Measurements from ENCODE around the gene DDX3X. TPM values are rescaled to one million over a fixed set of nuclear protein-coding genes. Genes with fewer than 3 reads are reported as not detected.

The DDX3X gene
- total and polyA plus RNA-seq, 2 experiments from 2014 or later = 124 to 202 TPM

DNA sequence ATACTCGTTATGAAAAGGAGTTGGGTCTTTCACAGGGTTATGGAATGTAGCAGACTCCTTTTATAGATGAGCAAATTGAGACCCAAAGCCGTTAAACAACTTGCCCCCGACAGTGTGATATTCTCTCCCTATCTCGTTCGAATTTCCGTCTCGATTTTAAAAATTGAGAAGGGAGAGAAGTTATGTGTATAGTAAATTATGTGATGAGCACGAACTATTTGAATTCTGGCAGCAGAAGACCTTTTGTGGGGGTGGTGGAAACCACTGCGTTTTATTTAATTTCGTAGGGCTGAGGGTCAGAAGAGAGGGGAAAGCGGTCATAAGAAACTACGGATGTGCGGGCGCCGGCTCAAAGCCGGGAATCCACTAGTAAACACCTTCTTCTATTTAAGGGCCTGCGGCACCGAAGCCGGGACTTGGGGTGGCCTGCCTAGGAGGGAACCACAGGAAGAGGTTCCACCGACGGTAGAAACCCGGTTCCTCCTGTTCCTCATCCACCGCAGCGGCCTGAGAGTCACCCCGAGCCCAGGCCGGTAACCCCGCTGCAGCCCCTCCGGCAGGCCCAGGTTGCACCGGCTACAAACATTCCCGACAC lies 1.5 kb upstream of the DDX3X start:
- 45% methylated on average over 30 of the region's 30 CpGs for WGBS (ENCODE audit: low lambda C conversion rate, missing lambda C conversion rate)
- peak overlapping the region; percentile 34 for H2AFZ ChIP-seq

DNA sequence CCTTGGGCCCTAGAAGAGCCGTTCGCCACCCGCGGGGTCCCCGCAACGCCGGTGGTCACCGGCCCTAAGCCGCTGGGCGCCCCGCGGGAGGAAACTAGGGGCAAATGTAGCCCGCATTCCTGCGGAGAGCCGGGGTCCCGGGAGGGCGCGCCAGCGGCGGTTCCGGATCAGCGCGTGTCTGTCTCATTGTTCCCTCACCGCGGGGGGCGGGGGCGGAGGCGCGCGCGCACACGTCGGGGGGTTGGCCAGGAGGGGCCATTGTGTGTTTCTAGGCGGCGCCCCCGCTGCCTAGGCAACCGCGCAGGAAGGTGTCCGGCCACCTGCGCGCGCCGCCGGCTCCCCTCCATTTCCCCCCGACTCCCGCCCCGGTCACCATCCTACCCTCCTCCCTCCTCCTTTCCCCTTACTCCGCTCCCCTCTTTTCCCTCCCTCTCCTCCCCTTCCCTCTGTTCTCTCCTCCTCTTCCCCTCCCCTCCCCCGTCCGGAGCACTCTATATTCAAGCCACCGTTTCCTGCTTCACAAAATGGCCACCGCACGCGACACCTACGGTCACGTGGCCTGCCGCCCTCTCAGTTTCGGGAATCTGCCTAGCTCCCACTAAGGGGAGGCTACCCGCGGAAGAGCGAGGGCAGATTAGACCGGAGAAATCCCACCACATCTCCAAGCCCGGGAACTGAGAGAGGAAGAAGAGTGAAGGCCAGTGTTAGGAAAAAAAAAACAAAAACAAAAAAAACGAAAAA lies 789 bp upstream of the DDX3X start:
- TF ChIP-seq, protein P1, sequence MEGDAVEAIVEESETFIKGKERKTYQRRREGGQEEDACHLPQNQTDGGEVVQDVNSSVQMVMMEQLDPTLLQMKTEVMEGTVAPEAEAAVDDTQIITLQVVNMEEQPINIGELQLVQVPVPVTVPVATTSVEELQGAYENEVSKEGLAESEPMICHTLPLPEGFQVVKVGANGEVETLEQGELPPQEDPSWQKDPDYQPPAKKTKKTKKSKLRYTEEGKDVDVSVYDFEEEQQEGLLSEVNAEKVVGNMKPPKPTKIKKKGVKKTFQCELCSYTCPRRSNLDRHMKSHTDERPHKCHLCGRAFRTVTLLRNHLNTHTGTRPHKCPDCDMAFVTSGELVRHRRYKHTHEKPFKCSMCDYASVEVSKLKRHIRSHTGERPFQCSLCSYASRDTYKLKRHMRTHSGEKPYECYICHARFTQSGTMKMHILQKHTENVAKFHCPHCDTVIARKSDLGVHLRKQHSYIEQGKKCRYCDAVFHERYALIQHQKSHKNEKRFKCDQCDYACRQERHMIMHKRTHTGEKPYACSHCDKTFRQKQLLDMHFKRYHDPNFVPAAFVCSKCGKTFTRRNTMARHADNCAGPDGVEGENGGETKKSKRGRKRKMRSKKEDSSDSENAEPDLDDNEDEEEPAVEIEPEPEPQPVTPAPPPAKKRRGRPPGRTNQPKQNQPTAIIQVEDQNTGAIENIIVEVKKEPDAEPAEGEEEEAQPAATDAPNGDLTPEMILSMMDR (IDR thresholded peaks at IDR 0.05; ENCODE audit: poor library complexity) = no peak
- TF ChIP-seq EZH2 (IDR thresholded peaks at IDR 0.05; ENCODE audit: borderline replicate concordance) (no peak), EZH2phosphoT487 (IDR thresholded peaks at IDR 0.05; ENCODE audit: low read depth, severe bottlenecking, unreplicated experiment) (no peak)
- H3K36me3 ChIP-seq (replicated peaks; ENCODE audit: insufficient read depth, low read depth) = no peaks in the 10 kb centered on the region
- H3K4me1 ChIP-seq (ENCODE audit: insufficient read depth) = no peaks in the 10 kb centered on the region
- H3K4me3 ChIP-seq = peak overlapping the region; percentile 76
- peak overlapping the region; percentile 72 for H2AFZ ChIP-seq
- no peaks in the 10 kb centered on the region for H3K9me3 ChIP-seq (ENCODE audit: low read depth)
- WGBS (ENCODE audit: low lambda C conversion rate, missing lambda C conversion rate) = 39% methylated on average over 39 of the region's 64 CpGs
- DNase-seq (ENCODE audit: low spot score) = peak; percentile 89
- H4K20me1 ChIP-seq (ENCODE audit: insufficient read depth, poor library complexity, severe bottlenecking) = peaks cover 32% of the 10 kb centered on the region
- peak overlapping the region; percentile 79 for H3K4me2 ChIP-seq
- H3K27me3 ChIP-seq = no peaks in the 10 kb centered on the region
- H3K9me2 ChIP-seq (replicated peaks; ENCODE audit: insufficient read depth) = no peaks in the 10 kb centered on the region
- peak overlapping the region; percentile 99 for H3K27ac ChIP-seq
- H3K79me2 ChIP-seq = peaks cover 41% of the 10 kb centered on the region

More for the DNA sequence above, 1.5 kb upstream of the DDX3X start:
- Histone ChIP-seq H3K79me2 (peaks cover 34% of the 10 kb centered on the region), H3K4me2 (peak overlapping the region; percentile 79), H3K27me3 (no peaks in the 10 kb centered on the region), H4K20me1 (ENCODE audit: insufficient read depth, poor library complexity, severe bottlenecking) (peaks cover 25% of the 10 kb centered on the region), H3K36me3 (replicated peaks; ENCODE audit: insufficient read depth, low read depth) (no peaks in the 10 kb centered on the region), H3K9me3 (ENCODE audit: low read depth) (no peaks in the 10 kb centered on the region), H3K9me2 (replicated peaks; ENCODE audit: insufficient read depth) (no peaks in the 10 kb centered on the region), H3K4me3 (peak overlapping the region; percentile 45), H3K4me1 (ENCODE audit: insufficient read depth) (no peaks in the 10 kb centered on the region), H3K27ac (peak overlapping the region; percentile 99)
- TF ChIP-seq, protein P1 (IDR thresholded peaks at IDR 0.05; ENCODE audit: poor library complexity) = no peak
- TF ChIP-seq EZH2phosphoT487 (IDR thresholded peaks at IDR 0.05; ENCODE audit: low read depth, severe bottlenecking, unreplicated experiment) (no peak), EZH2 (IDR thresholded peaks at IDR 0.05; ENCODE audit: borderline replicate concordance) (no peak)
- peak; percentile 37 for DNase-seq (ENCODE audit: low spot score)

DNA sequence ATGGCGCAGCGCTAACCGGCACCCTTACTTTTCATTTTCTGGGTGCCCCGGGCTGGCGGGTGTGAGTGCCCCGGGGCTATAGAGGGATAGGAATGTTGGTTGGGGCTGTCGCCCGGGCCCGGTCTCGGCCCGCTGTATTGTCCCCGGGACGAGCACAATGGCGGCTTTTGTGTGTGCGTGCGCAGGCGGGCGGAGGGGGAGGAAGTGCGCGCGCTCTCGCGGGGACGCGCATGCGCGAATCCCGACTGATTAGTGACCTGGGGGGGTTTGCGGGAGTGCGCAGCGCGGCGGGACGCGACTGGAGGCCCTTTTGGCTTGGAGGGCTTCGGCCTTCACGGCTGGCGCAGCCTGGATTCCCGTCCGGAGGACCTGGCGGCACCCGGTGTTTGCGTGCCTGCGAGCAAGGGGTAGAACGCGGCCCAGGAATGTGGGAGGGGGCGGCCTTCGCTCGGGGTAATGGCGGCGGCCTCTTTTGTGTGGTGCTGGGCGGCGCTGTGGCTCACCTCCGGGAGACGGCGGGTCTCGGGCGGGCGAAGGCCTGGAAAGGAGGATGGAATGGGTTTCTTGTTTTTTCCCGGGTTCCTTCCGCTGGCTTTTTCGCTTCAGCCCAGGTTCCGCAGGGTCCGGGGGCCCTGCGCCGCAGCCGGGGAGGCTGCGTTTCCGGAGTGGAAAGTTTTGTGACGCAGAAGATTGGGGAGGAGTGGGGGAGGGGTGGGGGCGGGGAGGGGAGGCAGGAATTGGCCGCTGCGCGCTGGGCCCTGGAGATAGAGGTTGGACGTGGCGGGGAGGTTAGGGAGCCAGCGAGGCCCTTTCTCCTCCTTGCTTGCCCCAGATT lies 618 bp downstream of the DDX3X start:
- 40% methylated on average over 58 of the region's 77 CpGs for WGBS (ENCODE audit: low lambda C conversion rate, missing lambda C conversion rate)
- no peaks in the 10 kb centered on the region for H3K9me2 ChIP-seq (replicated peaks; ENCODE audit: insufficient read depth)
- H3K36me3 ChIP-seq (replicated peaks; ENCODE audit: insufficient read depth, low read depth) = no peaks in the 10 kb centered on the region
- H3K79me2 ChIP-seq = peaks cover 55% of the 10 kb centered on the region
- H3K9me3 ChIP-seq (ENCODE audit: low read depth) = no peaks in the 10 kb centered on the region
- H3K4me3 ChIP-seq = peak overlapping the region; percentile 76
- TF ChIP-seq EZH2 (IDR thresholded peaks at IDR 0.05; ENCODE audit: borderline replicate concordance) = no peak
- TF ChIP-seq, protein P1 (IDR thresholded peaks at IDR 0.05; ENCODE audit: poor library complexity) = no peak
- H3K4me2 ChIP-seq = peak overlapping the region; percentile 85
- peak overlapping the region; percentile 99 for H3K27ac ChIP-seq
- peak; percentile 86 for DNase-seq (ENCODE audit: low spot score)
- peaks cover 46% of the 10 kb centered on the region for H4K20me1 ChIP-seq (ENCODE audit: insufficient read depth, poor library complexity, severe bottlenecking)
- H3K27me3 ChIP-seq = no peaks in the 10 kb centered on the region
- peaks cover 6% of the 10 kb centered on the region for H3K4me1 ChIP-seq (ENCODE audit: insufficient read depth)
- H2AFZ ChIP-seq = no peak overlapping the region
